ENCODE results near the gene PGD.

DNA sequence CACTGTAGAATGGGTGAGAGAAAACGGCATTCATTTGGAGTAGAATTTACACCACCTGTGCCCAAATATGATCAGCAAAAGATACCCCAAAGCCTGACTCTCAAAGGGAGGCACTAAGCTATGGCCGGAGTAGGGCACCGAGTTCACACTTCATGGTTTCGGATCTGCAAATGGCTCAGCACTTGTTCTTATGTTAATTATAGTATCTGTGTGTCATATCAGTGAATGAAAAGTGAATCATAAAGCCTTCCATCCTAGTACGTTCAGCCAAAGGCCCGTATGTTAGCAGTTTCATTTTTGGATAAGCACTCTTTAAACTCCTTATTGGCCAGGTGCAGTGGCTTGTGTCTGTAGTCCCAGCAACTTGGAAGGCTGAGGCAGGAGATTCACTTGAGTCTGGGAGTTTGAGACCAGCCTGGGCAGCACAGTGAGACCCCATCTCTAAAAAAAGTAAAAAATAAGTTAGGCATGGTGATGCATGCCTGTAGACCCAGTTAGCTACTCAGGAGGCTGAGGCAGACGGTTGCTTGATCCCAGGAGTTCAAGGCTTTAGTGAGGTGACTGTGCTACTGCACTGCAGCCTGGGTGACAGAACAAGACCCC is 46.0 kb downstream of the PGD start:
- TF ChIP-seq CTCF (IDR thresholded peaks at IDR 0.05) (no peak), POLR2A (IDR thresholded peaks at IDR 0.05) (no peak)
